GM19372 (cell line): ENCODE measurements around the gene TSPAN5.
"Not testable (repeated sequence)": the region's sequence is repeated elsewhere in the genome, so short reads cannot be mapped to it uniquely, and the experiment has no call there.

Experiments
- ATAC-seq: cut with Tn5 transposase; IDR thresholded peaks from one replicate; pipeline ENCODE4 v1.9.1; 2021; ENCODE audit warnings: mild to moderate bottlenecking, low read depth, moderate library complexity; ENCODE audit not compliant: unreplicated experiment

The TSPAN5 gene

GRCh38 chr4:98565681-98566301, 92.6 kb downstream of the TSPAN5 start:
- no peak for ATAC-seq

- ATAC-seq, result no peak
Observed at GRCh38 chr4:98564852-98565251, 93.6 kb downstream of the TSPAN5 start.

DNA sequence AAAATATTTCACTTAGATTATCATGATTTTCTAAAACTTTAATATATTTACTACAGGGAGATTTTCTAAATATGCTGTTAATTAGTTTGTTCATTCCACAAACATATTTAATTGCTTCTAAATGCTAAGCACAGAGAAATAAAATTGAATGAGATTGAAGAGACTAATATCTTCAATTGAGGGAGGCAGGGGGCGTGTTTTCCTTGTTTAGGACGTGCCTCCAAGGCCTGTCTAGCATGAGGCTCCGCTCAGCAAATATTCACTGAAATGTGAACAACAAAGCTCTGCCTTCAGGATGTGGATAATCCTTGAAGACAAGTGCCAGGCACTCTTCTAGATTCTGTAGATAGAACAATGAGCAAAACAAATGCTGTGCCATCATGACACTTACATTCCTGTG, 98.1 kb downstream of the TSPAN5 start:
- no peak for ATAC-seq

DNA sequence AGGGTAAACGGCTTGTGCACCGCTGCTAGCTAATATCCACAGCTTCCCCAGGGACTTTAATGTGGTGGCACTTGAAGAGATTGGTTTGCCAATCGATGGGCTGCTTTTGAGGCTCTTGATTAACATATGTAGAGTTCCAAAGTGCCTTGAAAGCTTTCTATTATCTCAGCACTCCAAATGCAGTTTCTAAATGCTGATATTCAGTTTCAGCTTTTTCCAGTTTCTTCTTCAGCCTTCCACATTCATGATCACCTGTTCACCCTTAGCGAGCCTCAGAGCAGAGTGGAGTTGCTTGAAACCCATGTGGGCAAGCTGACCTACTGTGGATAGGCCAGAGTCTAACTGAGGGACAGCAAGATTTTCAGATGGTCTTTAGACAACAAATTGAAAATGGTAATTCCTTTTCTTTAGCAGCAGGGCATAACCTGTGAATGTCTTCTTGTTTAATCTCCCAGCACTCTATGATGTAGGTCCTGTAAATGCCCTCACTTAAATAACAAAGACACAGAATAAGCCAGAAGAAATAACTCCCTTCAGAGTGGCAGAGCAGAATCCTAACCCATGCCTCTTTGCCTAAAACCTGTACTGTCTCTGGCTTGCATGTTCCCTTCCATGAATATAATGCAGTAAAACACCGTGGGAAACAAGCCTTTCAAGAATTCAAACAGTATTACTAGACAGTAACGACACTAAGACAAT, 99.8 kb downstream of the TSPAN5 start:
- ATAC-seq, result no peak

- ATAC-seq, result no peak
Observed at GRCh38 chr4:98557194-98557892, 101.1 kb downstream of the TSPAN5 start.

- ATAC-seq, result no peak
Observed at GRCh38 chr4:98556451-98556850, 102.0 kb downstream of the TSPAN5 start.

DNA sequence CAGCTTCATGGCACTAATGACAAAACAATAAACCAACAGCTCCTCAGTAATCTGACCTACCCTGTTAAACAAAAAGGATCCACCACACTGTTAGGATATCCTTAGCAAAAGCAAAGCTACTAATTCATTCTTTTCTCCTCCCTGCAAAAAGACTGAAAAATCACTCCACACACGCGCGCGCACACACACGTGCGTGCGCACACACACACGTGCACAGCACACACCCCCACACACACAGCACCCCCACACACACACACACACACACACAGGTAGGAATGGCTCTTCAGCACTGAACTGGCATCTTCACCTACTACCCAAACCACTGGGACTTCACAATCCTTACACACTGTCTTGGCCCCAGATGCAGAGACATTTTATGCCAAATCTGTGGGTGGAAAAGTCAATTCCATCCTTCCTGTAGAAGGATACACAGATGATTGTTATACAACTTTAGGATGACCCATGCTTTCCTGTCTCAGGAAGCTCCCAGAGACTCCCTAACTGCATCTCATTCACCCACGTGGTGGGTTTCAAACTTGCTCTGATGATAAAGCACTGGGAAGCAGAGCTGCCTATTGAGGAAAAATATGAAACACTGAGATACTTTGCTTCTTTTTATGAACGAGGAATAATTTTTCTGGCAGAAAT, 102.5 kb downstream of the TSPAN5 start:
- ATAC-seq, result no peak

DNA sequence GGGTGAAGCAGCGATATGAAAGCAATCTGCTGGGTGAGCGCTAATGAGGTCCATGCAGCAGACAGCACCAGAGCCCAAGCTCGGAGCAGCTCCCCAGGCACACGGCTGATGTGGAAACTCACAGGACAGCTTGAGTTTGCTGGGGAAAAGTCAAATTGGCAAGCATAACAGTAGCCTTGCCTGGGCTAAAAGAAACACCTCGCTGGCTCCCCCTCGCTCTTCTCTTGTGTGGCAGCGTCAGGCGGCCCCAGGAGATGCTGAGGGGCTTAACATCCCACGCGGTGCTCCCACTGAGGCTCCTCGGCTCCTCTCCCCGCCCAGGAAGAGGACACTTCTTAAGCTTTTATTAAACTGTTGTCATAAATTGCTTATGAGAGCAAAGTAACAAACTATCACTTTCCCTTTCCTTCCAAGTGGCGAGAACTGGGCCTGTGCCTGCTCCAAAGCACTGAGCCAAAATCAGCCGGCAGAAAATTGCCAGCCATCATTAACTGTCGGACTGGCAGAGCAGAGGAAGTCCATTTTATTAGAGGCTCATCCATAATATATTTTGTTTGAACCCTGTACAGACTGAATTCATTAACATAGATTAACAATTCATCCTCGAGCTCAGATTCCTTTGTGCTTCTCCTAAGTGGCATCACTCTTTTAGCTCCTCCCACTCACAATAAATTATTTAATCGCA, 111.4 kb downstream of the TSPAN5 start:
- no peak for ATAC-seq

GRCh38 chr4:98544818-98545414, 113.5 kb downstream of the TSPAN5 start:
- no peak for ATAC-seq

DNA sequence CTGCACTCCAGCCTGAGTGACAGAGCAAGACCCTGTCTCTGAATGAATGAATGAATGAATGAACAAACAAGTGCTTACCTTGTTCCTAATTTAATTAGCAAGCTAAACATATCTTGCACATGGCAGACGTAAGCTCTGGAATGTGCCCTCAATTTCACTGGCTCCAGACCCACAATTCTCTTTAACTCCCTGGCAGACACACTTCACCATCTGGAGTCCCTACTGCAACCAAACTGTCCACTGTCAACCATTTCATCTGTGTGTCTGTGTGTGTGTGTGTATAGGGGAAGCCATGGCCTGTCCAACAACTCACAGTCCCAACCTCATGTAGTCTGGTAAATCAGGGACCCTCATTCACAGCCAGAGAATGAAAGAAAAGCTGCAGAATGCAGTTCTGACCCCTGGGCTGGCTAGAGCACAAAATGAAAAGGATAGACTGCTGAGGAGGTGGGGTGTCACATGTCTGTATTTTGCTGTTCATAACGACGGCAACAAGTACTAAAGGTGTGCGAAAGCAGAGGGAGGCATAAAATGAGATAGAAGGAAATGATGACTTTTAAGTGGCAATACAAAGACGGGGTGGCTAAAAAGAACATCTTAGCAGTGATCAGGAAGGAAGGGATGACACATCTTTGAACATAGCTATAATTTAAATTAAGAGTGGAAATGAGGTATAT, 114.1 kb downstream of the TSPAN5 start:
- ATAC-seq, result no peak

DNA sequence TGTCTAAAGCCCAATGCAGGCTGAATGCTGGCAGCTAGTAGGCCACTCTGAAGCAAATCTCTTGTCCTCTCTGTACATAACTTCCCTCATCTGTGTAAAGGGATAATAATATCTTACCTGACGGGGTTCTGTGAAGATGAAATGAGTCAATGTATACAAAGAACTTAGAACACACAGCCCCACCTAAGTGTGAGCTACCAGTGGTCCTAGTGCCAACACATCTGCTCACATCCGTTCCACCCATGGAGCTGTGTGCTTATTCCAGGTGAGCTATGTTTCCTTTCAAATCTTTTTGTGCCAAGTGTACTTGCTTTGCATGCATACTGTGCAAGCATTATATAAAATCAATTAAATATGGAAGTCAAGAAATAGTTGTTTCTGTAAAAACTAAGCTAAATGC, 116.4 kb downstream of the TSPAN5 start:
- no peak for ATAC-seq

DNA sequence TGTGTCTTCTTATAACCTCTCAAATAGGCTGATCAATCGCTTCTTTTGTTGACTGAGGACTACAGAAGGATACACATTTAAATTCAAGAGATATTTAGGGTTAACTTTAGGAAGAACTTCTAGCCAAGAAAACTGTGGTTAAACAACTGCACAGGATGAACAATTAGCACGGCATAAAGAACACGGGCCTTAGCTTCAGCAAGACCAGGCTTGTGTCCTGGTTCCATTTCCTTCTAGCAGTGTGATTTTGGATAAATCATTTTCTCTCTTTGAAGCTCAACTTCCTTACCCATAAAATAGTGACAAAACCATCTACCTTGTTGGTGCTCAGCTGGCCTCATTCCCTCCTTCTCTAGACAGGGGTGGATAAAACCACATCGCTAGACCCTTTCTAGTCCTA, 117.6 kb downstream of the TSPAN5 start:
- ATAC-seq, result no peak

GRCh38 chr4:98539741-98540140, 118.7 kb downstream of the TSPAN5 start:
- ATAC-seq, result no peak

- ATAC-seq, result no peak
Observed at GRCh38 chr4:98539299-98539698, 119.1 kb downstream of the TSPAN5 start.

- no peak for ATAC-seq
Observed at GRCh38 chr4:98536631-98537030, 121.8 kb downstream of the TSPAN5 start.

- not testable (repeated sequence) for ATAC-seq
Observed at GRCh38 chr4:98534146-98534545, 124.3 kb downstream of the TSPAN5 start.

DNA sequence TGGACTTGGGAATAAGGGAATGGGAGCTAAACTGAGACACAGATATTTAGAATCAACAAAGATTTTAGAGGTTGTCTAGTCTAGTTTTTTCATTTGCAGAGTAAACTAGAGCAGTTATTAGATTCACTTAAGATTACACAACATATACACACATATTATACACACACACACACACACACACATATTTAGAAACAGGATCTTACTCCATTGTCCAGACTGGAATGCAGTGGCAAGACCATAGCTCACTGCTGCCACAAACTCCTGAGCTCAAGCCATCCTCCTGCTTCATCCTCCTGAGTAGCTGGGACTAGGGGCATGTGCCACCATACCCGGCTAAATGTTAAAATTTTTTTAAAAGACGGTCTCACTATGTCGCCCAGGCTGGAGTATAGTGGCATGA, 127.8 kb downstream of the TSPAN5 start:
- ATAC-seq, result no peak

GRCh38 chr4:98529970-98530569, 128.3 kb downstream of the TSPAN5 start:
- no peak for ATAC-seq

DNA sequence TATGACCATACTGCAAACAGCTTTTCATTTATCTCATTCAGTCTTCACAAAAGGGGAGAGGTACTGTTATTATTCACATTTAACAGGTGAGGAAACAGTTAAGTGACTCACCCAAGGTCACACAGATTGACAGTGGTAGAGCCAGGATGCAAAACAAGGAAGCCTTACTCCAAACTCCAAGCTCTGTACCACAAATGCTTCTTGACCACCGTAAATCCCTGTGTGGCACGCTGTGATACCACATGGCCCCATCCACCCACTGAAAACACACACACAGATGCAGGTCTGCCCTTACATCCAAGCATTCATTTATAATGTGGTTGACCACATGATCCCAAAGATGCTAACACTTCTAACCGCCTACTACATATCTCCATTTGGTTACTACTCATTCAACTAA, 129.5 kb downstream of the TSPAN5 start:
- ATAC-seq, result no peak
